ENCODE results near the gene MYO1F. TPM values are rescaled to one million over a fixed set of nuclear protein-coding genes. Genes with fewer than 3 reads are reported as not detected.

Gene MYO1F
- total RNA-seq, 4 donors from 2014 or later: 2.2 to 6.3 (median 3.2) TPM

GRCh38 chr19:8484331-8484894, 92.8 kb downstream of the MYO1F start:
- peak in 1 of 2 donors; percentile 68 for DNase-seq (ENCODE audit: low spot score in 2 of 2)
- 72 to 87% methylated on average over 17 to 18 of the region's 18 CpGs for WGBS, 2 donors
- intact Hi-C loops (cut with DNase I; ENCODE audit: low total_unique reads): no loop called here
- TF ChIP-seq CTCF (IDR thresholded peaks at IDR 0.05): no peak
- TF ChIP-seq POLR2A (IDR thresholded peaks at IDR 0.05): no peak
- no peak overlapping the region for H3K4me3 ChIP-seq (ENCODE audit: low read depth, poor library complexity, severe bottlenecking)

GRCh38 chr19:8483165-8483564, 94.1 kb downstream of the MYO1F start:
- intact Hi-C loops (cut with DNase I; ENCODE audit: low total_unique reads): no loop called here
- WGBS, 2 donors: 87 to 92% methylated on average over 8 of the region's 8 CpGs
- TF ChIP-seq POLR2A (IDR thresholded peaks at IDR 0.05): no peak
- no peak for TF ChIP-seq CTCF (IDR thresholded peaks at IDR 0.05)
- no peak overlapping the region for H3K4me3 ChIP-seq (ENCODE audit: low read depth, poor library complexity, severe bottlenecking)
- no peak for DNase-seq (ENCODE audit: low spot score in 2 of 2)

GRCh38 chr19:8482696-8483095, 94.5 kb downstream of the MYO1F start:
- WGBS, 2 donors: 85 to 92% methylated on average over 11 of the region's 11 CpGs
- DNase-seq (ENCODE audit: low spot score in 2 of 2): no peak
- TF ChIP-seq POLR2A (IDR thresholded peaks at IDR 0.05): no peak
- no peak overlapping the region for H3K4me3 ChIP-seq (ENCODE audit: low read depth, poor library complexity, severe bottlenecking)
- intact Hi-C loops (cut with DNase I; ENCODE audit: low total_unique reads): no loop called here

GRCh38 chr19:8481616-8482015, 95.6 kb downstream of the MYO1F start:
- no peak overlapping the region for H3K4me3 ChIP-seq (ENCODE audit: low read depth, poor library complexity, severe bottlenecking)
- intact Hi-C loops (cut with DNase I; ENCODE audit: low total_unique reads): no loop called here
- TF ChIP-seq CTCF (IDR thresholded peaks at IDR 0.05) (no peak), POLR2A (IDR thresholded peaks at IDR 0.05) (no peak)
- DNase-seq (ENCODE audit: low spot score in 2 of 2): no peak
- WGBS, 2 donors: 39 to 45% methylated on average over 6 of the region's 6 CpGs

- WGBS, 2 donors: 42 to 52% methylated on average over 11 of the region's 11 CpGs
- DNase-seq (ENCODE audit: low spot score in 2 of 2): no peak
- H3K4me3 ChIP-seq (ENCODE audit: low read depth, poor library complexity, severe bottlenecking): no peak overlapping the region
- TF ChIP-seq CTCF (IDR thresholded peaks at IDR 0.05) (no peak), POLR2A (IDR thresholded peaks at IDR 0.05) (no peak)
- intact Hi-C loops (cut with DNase I; ENCODE audit: low total_unique reads): no loop called here
Measured at GRCh38 chr19:8481201-8481600, 96.0 kb downstream of the MYO1F start.

GRCh38 chr19:8478598-8478997, 98.6 kb downstream of the MYO1F start:
- intact Hi-C loops (cut with DNase I; ENCODE audit: low total_unique reads): no loop called here
- no peak overlapping the region for H3K4me3 ChIP-seq (ENCODE audit: low read depth, poor library complexity, severe bottlenecking)
- WGBS, 2 donors: 49 to 68% methylated on average over 3 of the region's 3 CpGs
- no peak for TF ChIP-seq POLR2A (IDR thresholded peaks at IDR 0.05)
- no peak for TF ChIP-seq CTCF (IDR thresholded peaks at IDR 0.05)
- no peak for DNase-seq (ENCODE audit: low spot score in 2 of 2)

Data from lower leg skin (tissue), 4 donors.